SH-SY5Y (cell line): ENCODE measurements around the gene SUCO.

ENCODE experiments used
- GATA2 ChIP-seq: IDR thresholded peaks from 2 replicates; pipeline ENCODE4 v1.6.1; 2011; ENCODE audit warnings: mild to moderate bottlenecking, low read depth, low read length
- GATA3 ChIP-seq: IDR thresholded peaks from 2 replicates; pipeline ENCODE4 v1.6.1; 2011; ENCODE audit warnings: low read depth, mild to moderate bottlenecking, low read length, moderate library complexity

GRCh38 chr1:172498857-172499256 is 34.1 kb upstream of the SUCO start:
- TF ChIP-seq GATA2 (no peak), GATA3 (no peak)
